CD4-positive, alpha-beta T cell (primary cell): ENCODE measurements around the gene SPDYE1. TPM values are rescaled to one million over a fixed set of nuclear protein-coding genes. Genes with fewer than 3 reads are reported as not detected.
A peak's percentile ranks its signal among the peaks of the same experiment; 100 is the strongest.
"Not testable (repeated sequence)": the region's sequence is repeated elsewhere in the genome, so short reads cannot be mapped to it uniquely, and the experiment has no call there.

ENCODE experiments used
- ATAC-seq: fragments of 200-7000 bp; cut with Tn5 transposase; one replicate; pipeline ENCODE4 v1.10.0; 2022; ENCODE audit warnings: mild to moderate bottlenecking; ENCODE audit not compliant: poor library complexity
- CTCF ChIA-PET: fragments of 350-600 bp; sonication (Branson Sonifier 250); formaldehyde crosslinking; loops from one replicate; lab custom pipeline; 2021; ENCODE audit warnings: antibody characterized with exemption, inconsistent platforms; lab: Charles Lee
- POLR2A ChIA-PET: fragments of 350-600 bp; sonication (Branson Sonifier 250); formaldehyde crosslinking; loops from one replicate; lab custom pipeline; 2021; ENCODE audit warnings: antibody characterized with exemption, inconsistent platforms; lab: Charles Lee
- DNase-seq, 14 experiments: peaks; one replicate each; pipeline ENCODE4 v3.0.0-alpha.2; 2013 to 2020; ENCODE audit warnings: mixed read lengths in 2 of 14
- H3K27ac ChIP-seq, 2 donors: one replicate each; pipeline versions ENCODE4 v1.5.1 to v1.7.0; 2013; ENCODE audit warnings: low read length in 2 of 2, low read depth in 1 of 2, mild to moderate bottlenecking in 1 of 2
- H3K27me3 ChIP-seq, 2 experiments: 1 replicate in 1 of 2; 2 replicates in 1 of 2; pipeline versions ENCODE4 v1.6.1 to v1.7.0; 2013; ENCODE audit warnings: low read length in 2 of 2, control low read depth in 1 of 2, mild to moderate bottlenecking in 1 of 2, moderate library complexity in 1 of 2; ENCODE audit not compliant: insufficient read depth in 2 of 2, control insufficient read depth in 1 of 2
- H3K36me3 ChIP-seq: one replicate; pipeline ENCODE4 v1.6.1; 2013; ENCODE audit warnings: low read length, control low read depth; ENCODE audit not compliant: insufficient read depth
- H3K4me1 ChIP-seq: one replicate; pipeline ENCODE4 v1.6.1; 2013; ENCODE audit warnings: low read length, control low read depth; ENCODE audit not compliant: insufficient read depth
- H3K4me3 ChIP-seq: one replicate; pipeline ENCODE4 v1.5.1; 2013; ENCODE audit warnings: mild to moderate bottlenecking, low read length, moderate library complexity
- H3K9me3 ChIP-seq, 2 experiments: 1 replicate in 1 of 2; 2 replicates in 1 of 2; pipeline versions ENCODE4 v1.6.1 to v1.7.0; 2013; ENCODE audit warnings: low read length in 2 of 2, mild to moderate bottlenecking in 2 of 2, control low read depth in 1 of 2, moderate library complexity in 1 of 2; ENCODE audit not compliant: control insufficient read depth in 1 of 2, insufficient read depth in 1 of 2
- H3K27ac Mint-ChIP-seq: one replicate; pipeline ENCODE4 v1.8.0; 2020; ENCODE audit warnings: mixed read lengths
- H3K27me3 Mint-ChIP-seq: one replicate; pipeline ENCODE4 v1.8.0; 2021; ENCODE audit warnings: mixed read lengths
- H3K36me3 Mint-ChIP-seq: one replicate; pipeline ENCODE4 v1.8.0; 2021; ENCODE audit warnings: low read depth, mixed read lengths
- H3K4me1 Mint-ChIP-seq: one replicate; pipeline ENCODE4 v1.8.0; 2021; ENCODE audit warnings: low read depth, mixed read lengths
- H3K4me3 Mint-ChIP-seq: one replicate; pipeline ENCODE4 v1.8.0; 2020; ENCODE audit warnings: mild to moderate bottlenecking, mixed read lengths
- H3K9me3 Mint-ChIP-seq: one replicate; pipeline ENCODE4 v1.8.0; 2020; ENCODE audit warnings: mixed read lengths
- CTCF ChIP-seq: fragments of 200-600 bp; IDR thresholded peaks from one replicate; pipeline ENCODE4 v1.8.0; 2022; ENCODE audit warnings: antibody characterized with exemption, mild to moderate bottlenecking
- intact Hi-C, 2 experiments: fragments of 100-400 bp; cut with DNase I in 1 of 2; cut with micrococcal nuclease in 1 of 2; formaldehyde crosslinking; loops; one replicate each; pipeline versions ENCODE4 v1.15.1 to v1.9.0; 2023 to 2025; cut with DNase I, micrococcal nuclease
- total RNA-seq, 174 experiments: library from RNA in 2 of 174; stranded (reverse) in 2 of 174; gene quantifications; one replicate each; pipeline ENCODE4 v1.2.3 and lab custom pipeline; 2021 to 2026

The SPDYE1 gene
- total RNA-seq, 2 experiments from 2014 or later, result not detected

- intact Hi-C loops, result no loop called here
- peak; percentile 28 for TF ChIP-seq CTCF
- Histone ChIP-seq H3K36me3 (peaks cover 28% of the 10 kb centered on the region), H3K27me3 (no peaks in the 10 kb centered on the region), H3K4me1 (peaks cover 9% of the 10 kb centered on the region), H3K9me3 (no peaks in the 10 kb centered on the region), H3K4me3 (no peak overlapping the region), H3K27ac (no peak overlapping the region)
- POLR2A ChIA-PET, result no interaction called here
- peak; percentile 44 for ATAC-seq
- no peaks in the 10 kb centered on the region for H3K27me3 Mint-ChIP-seq
- H3K36me3 Mint-ChIP-seq, result peaks cover 41% of the 10 kb centered on the region
- peaks cover 2% of the 10 kb centered on the region for H3K9me3 Mint-ChIP-seq
- no peak overlapping the region for H3K27ac Mint-ChIP-seq
- CTCF ChIA-PET, result no interaction called here
- H3K4me1 Mint-ChIP-seq, result peaks cover 19% of the 10 kb centered on the region
- DNase-seq, result peak in 5 of 14 experiments; percentile 7 to 44 (median 21)
- H3K4me3 Mint-ChIP-seq, result no peak overlapping the region
These were observed 43.0 kb upstream of the SPDYE1 start for GRCh38 chr7:43954524-43955228.

- ChIA-PET CTCF (no interaction called here), POLR2A (no interaction called here)
- peak; percentile 37 for ATAC-seq
- Histone ChIP-seq H3K27ac (no peak overlapping the region), H3K9me3 (no peaks in the 10 kb centered on the region), H3K4me3 (no peak overlapping the region), H3K36me3 (peaks cover 18% of the 10 kb centered on the region), H3K27me3 (no peaks in the 10 kb centered on the region), H3K4me1 (peaks cover 9% of the 10 kb centered on the region)
- H3K4me1 Mint-ChIP-seq, result peaks cover 19% of the 10 kb centered on the region
- no peaks in the 10 kb centered on the region for H3K27me3 Mint-ChIP-seq
- H3K4me3 Mint-ChIP-seq, result no peak overlapping the region
- TF ChIP-seq CTCF, result no peak
- H3K9me3 Mint-ChIP-seq, result peaks cover 2% of the 10 kb centered on the region
- peak in 1 of 14 experiments; percentile 11 for DNase-seq
- peaks cover 42% of the 10 kb centered on the region for H3K36me3 Mint-ChIP-seq
- peak overlapping the region; percentile 7 for H3K27ac Mint-ChIP-seq
- intact Hi-C loops, result no loop called here
These were observed 41.7 kb upstream of the SPDYE1 start for GRCh38 chr7:43956027-43956426.

GRCh38 chr7:43960933-43961332 is 36.8 kb upstream of the SPDYE1 start:
- ATAC-seq (no peak), DNase-seq (no peak)
- Mint-ChIP-seq H3K4me1 (peaks cover 6% of the 10 kb centered on the region), H3K9me3 (peaks cover 2% of the 10 kb centered on the region), H3K27me3 (no peaks in the 10 kb centered on the region), H3K4me3 (no peak overlapping the region), H3K36me3 (peaks cover 20% of the 10 kb centered on the region), H3K27ac (peak overlapping the region; percentile 25)
- intact Hi-C loops, result no loop called here
- no peaks in the 10 kb centered on the region for H3K9me3 ChIP-seq
- no peak overlapping the region for H3K27ac ChIP-seq
- no peaks in the 10 kb centered on the region for H3K27me3 ChIP-seq
- peaks cover 4% of the 10 kb centered on the region for H3K4me1 ChIP-seq
- TF ChIP-seq CTCF, result no peak
- ChIA-PET POLR2A (no interaction called here), CTCF (no interaction called here)
- H3K4me3 ChIP-seq, result no peak overlapping the region
- no peaks in the 10 kb centered on the region for H3K36me3 ChIP-seq

GRCh38 chr7:43966392-43966791 is 31.3 kb upstream of the SPDYE1 start:
- DNase-seq, ATAC-seq, H3K4me1 ChIP-seq, H3K4me3 ChIP-seq, H3K27me3 Mint-ChIP-seq, intact Hi-C loops, H3K4me3 Mint-ChIP-seq, H3K4me1 Mint-ChIP-seq, H3K27me3 ChIP-seq, POLR2A ChIA-PET, H3K9me3 Mint-ChIP-seq, H3K36me3 ChIP-seq, H3K27ac Mint-ChIP-seq, H3K36me3 Mint-ChIP-seq, CTCF ChIA-PET, H3K9me3 ChIP-seq, H3K27ac ChIP-seq: not testable (repeated sequence)

- CTCF ChIA-PET, H3K4me3 ChIP-seq, H3K4me3 Mint-ChIP-seq, H3K27me3 ChIP-seq, DNase-seq, H3K9me3 ChIP-seq, H3K9me3 Mint-ChIP-seq, H3K27ac ChIP-seq, H3K27me3 Mint-ChIP-seq, H3K36me3 ChIP-seq, POLR2A ChIA-PET, H3K4me1 ChIP-seq, ATAC-seq, H3K4me1 Mint-ChIP-seq, H3K36me3 Mint-ChIP-seq, H3K27ac Mint-ChIP-seq, intact Hi-C loops: not testable (repeated sequence)
These were observed 29.3 kb upstream of the SPDYE1 start for GRCh38 chr7:43968172-43969040.
